Central memory CD4-positive, alpha-beta T cell (primary cell): Measurements from ENCODE around the gene SLC48A1.
"Not testable (repeated sequence)": the region's sequence is repeated elsewhere in the genome, so short reads cannot be mapped to it uniquely, and the experiment has no call there.

Experiments used
- DNase-seq: peaks from one replicate; pipeline ENCODE4 v3.0.0; 2022

Gene SLC48A1

DNA sequence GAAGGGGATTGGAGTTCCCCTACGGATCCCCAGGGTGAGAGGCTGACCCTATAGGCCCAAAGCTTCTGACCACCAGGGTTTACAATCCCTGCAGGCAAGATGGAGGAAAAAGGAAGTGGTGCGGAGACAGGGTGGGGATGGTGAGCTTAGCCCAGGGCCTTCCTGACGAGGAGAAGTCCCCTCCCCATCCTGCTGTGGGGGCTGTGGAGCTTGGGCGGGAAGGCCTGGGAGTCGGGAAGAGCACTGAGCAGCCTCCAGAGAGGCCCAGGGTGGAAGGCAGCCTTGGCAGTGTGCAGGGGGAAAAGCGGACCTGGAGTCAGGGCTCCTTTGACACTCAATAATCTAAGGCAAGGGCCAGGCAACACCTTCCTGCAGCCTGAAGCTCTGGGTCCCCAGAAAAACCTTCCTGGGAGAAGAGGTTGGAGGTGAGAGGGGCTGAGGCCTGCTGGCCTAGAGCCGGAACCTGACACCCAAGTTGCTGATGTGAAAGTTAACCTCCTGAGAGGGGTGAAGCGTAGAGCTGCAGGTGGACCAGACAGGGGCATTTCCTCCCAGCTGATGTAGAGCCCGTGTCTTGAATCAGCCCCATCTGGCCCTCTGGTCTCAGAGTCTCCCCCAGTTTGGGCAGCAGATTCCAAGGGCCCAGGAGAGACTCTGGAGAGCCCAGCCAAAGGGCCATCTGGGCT is 40.6 kb downstream of the SLC48A1 start:
- no peak for DNase-seq

- no peak for DNase-seq
These were observed 41.6 kb downstream of the SLC48A1 start for GRCh38 chr12:47814539-47815170.

GRCh38 chr12:47815447-47815846 is 42.4 kb downstream of the SLC48A1 start:
- DNase-seq = not testable (repeated sequence)

DNA sequence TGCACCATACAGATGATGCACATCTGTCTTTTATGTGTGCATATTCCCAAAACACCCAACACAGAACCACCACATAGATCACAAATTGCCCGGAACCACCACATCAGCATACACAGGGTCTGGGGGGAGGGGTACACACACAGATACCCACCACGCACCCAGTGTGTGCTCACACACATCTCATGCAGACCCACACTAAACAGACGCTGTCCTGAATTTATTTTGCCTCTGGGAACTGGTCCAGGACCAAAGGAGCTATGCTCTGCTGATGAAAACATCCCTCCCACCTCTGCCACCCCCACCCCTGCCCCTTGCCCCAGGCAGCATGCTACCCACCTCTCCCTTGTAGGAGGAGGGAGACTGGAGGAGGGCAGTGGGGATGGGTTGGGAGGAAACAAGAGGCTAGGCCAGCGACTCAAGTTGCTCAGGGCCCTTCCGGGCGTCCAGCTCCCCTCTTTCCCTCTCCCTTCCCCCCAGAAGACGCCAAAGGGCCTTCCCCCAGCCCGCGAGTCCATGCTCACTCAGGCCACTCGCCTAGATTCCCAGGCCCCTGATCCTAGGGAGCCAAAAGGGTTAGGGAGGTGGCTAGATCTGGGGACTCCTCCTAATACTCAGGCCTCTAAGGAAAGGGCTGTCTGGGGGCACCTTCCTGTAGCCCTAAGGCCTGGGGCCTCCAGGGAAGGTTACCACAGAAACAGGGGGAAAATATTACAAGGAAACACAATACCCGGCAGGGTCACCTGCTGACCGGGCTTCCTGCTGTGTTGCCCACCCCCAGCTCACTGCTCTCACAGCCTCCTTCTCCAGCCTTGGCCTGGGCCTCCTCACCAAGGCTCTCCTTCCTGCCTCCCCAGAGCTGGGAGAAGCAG is 43.6 kb downstream of the SLC48A1 start:
- DNase-seq = no peak

- no peak for DNase-seq
These were observed 44.4 kb downstream of the SLC48A1 start for GRCh38 chr12:47817272-47818006.

DNA sequence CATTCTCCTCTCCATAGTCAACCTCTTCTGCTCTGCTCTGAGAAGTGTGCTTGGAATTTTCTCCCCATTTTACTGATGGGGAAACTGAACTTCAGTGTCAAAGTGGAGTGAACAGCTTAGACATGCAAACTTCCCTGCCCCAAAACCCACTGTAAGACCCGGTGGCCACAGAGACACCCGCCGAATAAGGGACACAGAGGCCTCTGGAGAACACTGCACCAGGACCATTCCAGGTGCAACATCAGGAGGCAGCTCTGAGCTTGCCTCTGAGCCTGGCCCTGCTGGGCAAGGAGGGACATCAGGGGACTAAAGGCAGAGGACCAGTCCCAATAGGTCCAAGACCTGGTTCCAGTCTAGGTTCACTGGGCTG is 45.0 kb downstream of the SLC48A1 start:
- no peak for DNase-seq

GRCh38 chr12:47818467-47819137 is 45.6 kb downstream of the SLC48A1 start:
- DNase-seq = peak; percentile 34

DNA sequence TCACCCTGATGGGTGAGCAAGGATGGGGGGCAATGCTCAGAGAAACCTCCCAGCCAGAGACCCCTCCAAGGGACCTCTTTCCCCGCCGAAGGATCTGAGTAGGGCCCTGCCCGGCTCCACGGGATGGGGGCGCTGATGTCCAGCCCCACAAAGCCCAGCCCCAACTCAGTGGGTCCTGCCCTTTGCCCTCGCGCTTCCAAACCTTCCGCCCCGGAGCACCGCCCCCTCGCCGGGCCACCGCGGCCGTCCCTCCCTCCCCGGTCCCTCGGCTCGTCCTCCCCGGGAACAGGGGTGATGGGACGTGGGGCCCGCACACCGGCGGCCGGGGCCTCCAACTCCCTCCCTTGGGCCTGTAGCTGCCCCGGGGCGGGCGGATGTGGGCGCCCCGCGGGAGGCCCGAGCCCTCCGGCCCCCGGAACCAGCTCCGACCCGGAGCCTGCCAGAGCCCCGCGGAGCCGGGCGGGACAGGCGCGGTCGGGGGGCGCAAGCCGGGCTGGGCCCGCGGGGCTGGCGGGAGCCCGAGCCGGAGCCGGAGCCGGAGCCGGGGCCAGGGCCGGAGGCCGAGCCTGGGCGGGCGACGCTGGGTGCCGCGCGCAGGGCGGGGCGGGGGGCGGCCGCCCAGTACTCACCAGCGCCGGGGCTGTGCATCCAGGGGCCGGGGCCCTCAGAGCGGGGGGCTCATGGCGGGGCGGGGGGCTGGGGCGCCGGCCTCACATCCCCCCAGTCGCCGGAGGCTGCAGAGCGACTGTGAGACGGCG is 46.3 kb downstream of the SLC48A1 start:
- peak; percentile 30 for DNase-seq

DNA sequence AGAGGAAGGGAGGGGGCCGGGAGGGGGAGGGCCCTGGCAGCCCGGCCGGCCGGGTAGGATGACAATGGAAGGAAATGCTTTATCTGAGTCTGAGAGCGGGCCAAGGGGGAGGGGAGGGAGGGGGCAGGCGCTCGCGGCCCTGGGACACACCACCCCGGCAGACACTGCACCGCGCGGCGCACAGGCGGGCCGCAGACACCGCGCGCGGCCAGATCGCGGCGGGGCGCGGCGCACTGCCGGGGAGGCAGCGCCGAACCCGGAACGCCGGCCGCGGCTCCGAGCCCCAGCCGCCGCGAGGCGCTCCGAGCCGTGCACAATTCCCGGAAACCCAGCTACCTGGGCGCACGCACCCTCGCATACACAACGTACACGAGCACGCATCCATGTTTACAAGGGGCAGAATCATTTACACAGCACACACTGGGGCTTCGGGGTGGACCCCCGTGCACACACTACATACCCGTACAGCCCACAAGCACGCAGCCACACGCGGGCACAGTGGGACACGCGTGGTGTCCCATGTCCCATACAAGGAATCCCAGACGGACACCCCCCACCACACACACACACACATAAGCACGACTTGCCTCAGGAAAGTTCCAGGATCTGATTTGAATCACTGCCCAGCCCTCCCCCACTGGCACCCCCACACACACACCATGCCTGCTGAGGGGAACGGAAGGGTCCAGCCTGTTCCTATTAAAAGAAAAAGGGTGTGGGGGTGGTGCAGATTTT is 47.0 kb downstream of the SLC48A1 start, which contains the start of gene HDAC7:
HDAC7 (minus strand) TSS at position 8 of the 735 bp plus-strand sequence. CDS start 118 bp downstream, outside the sequence.
- DNase-seq = peak; percentile 69

- DNase-seq = no peak
These were observed 47.8 kb downstream of the SLC48A1 start for GRCh38 chr12:47820631-47821345.

GRCh38 chr12:47821346-47821706 is 48.3 kb downstream of the SLC48A1 start:
- DNase-seq = no peak

- DNase-seq = no peak
These were observed 49.4 kb downstream of the SLC48A1 start for GRCh38 chr12:47822401-47822800.

DNA sequence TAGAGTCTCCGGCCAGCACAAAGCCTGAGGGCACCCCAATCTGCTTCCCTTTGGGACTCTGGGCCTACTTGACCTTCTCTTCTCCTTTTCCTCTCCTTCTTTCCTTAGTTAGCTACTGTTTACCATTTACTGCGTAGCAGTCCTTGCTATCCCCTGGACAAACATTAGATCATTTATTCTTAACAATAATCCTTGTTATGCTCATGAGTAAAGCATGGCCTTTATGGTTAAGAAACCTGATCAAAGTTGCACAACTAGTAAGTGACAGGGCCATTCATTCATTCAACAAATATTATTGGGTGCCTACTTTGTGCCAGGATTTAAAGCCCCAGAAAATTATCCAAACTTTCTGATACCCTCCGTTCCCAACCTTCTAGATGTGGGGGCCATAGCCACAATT is 49.8 kb downstream of the SLC48A1 start:
- DNase-seq = no peak

- DNase-seq = no peak
These were observed 50.5 kb downstream of the SLC48A1 start for GRCh38 chr12:47823422-47824086.

DNA sequence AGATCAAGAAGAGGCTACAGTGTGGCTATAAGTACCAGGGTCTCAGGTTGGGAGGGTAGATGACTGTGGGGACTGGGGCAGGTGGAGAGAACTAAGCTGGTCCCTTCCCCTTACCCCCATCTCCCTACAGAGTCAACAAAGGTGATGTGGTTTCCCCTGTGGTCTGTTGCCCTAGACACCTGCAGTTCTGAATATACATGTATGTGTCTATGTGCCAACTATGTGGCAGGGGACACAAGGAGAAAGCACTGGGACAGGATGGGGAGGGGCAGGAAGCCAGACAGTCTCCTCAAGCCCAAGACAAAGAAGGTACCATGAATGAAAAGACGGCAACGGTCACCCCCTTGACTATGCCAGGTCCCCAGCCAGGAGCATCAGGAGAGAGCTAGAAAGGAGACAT is 51.2 kb downstream of the SLC48A1 start:
- peak; percentile 71 for DNase-seq

DNA sequence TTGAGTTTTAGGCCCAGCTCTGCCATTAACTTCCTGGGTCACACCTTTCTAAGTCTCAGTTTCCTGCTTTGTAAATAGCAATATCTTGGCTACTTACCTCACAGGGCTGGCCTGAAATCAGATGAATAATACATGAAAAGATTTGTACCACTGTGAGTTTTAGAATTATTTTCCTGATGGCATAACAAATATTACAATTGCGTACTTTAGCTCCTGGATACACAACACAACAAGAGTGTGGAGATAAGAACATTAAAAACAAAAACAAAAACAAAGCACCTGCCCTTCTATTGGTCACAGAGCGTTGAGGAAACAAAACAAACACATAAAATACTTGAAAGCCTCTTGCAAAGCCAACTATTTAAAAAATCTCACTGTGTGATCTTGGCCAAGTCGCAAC is 51.6 kb downstream of the SLC48A1 start:
- DNase-seq = no peak

- DNase-seq = no peak
These were observed 52.2 kb downstream of the SLC48A1 start for GRCh38 chr12:47825173-47825639.

DNA sequence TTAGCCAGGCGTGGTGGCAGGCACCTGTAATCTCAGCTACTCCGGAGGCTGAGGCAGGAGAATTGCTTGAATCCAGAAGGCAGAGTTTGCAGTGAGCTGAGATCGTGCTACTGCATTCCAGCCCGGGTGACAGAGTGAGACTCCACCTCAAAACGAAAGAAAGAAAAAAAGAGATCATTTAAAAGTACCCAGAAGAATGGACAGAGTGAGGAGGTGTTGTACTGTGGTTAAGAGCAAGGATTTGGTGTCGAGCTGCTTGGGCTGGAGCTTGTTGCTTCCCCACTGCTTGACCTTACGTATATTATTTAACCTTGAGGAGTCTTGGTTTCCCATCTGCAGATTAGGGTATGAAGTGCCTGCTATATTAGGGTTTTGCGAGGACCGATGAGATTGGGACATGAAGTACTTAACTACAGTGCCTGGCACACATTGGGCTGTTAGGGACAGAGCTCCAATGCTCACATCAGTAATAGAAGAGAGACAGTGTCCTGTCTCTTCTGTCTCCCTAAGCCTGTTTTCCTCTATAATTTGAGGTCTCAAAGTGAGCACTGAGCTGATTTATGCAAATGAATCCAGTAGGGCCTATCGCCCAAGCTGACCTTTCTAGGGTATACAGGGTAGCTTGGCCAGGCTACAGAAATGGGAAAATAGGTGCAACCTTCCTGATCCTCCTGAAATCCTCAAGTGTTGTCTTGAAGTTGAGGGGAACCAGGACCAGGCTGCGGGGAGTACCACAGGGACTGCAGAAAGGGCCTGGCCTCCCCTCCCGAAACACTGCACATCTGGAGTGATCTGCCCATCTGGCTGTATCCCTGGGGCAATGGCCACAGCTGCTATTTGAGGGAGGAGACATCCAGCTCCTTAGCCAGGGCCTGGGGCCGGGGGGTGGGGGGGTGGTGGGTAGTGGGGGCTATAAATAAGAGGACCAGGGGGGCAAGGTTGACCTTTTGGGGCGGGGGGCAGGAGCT is 55.3 kb downstream of the SLC48A1 start:
- DNase-seq = no peak
